ENCODE measurements around the gene SWAP70.

The SWAP70 gene

DNA sequence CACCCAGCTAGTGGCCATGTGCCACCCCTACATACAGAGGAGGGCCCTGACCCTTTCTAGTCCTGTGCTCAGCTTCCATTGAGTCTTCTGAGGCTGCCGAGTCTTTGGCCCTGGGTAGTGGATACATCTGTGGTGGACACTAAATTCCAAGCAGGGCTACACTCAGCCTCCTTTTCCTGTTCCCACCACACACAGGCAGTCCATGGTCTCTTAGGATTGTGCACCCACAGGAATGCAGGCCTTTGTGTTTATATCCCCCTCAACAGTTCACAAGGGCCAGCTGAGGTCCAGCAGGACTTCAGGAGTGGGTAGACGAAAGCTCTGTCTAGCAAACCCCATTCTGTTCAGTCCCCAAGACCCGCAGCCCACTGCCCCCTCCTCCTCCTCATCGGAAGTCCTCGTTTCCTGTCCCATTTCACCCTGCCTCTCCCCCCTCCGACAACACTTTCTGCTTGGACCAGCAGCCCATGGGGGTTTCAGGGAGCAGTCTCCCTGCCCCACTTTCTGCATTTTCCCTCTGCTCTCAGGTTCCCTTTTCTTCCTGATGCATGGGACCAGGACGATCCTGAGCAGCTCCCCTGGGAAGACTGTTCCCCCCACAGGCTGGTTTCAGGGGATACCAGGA, 91.8 kb downstream of the SWAP70 start:
- Histone ChIP-seq H3K27me3 (replicated peaks) (no peaks in the 10 kb centered on the region), H3K36me3 (replicated peaks) (peaks cover under 1% of the 10 kb centered on the region), H3K4me3 (ENCODE audit: low read depth, low read length) (no peak overlapping the region), H3K27ac (peak overlapping the region; percentile 76)
- in situ Hi-C loops (cut with HindIII; ENCODE audit: low pct_ligation_motif_present, low sequenced_read_pairs): no loop called here
- peak; percentile 90 for DNase-seq
- TF ChIP-seq, protein P1, sequence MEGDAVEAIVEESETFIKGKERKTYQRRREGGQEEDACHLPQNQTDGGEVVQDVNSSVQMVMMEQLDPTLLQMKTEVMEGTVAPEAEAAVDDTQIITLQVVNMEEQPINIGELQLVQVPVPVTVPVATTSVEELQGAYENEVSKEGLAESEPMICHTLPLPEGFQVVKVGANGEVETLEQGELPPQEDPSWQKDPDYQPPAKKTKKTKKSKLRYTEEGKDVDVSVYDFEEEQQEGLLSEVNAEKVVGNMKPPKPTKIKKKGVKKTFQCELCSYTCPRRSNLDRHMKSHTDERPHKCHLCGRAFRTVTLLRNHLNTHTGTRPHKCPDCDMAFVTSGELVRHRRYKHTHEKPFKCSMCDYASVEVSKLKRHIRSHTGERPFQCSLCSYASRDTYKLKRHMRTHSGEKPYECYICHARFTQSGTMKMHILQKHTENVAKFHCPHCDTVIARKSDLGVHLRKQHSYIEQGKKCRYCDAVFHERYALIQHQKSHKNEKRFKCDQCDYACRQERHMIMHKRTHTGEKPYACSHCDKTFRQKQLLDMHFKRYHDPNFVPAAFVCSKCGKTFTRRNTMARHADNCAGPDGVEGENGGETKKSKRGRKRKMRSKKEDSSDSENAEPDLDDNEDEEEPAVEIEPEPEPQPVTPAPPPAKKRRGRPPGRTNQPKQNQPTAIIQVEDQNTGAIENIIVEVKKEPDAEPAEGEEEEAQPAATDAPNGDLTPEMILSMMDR (IDR thresholded peaks at IDR 0.05; ENCODE audit: low read depth, low read length, missing control alignments): no peak

DNA sequence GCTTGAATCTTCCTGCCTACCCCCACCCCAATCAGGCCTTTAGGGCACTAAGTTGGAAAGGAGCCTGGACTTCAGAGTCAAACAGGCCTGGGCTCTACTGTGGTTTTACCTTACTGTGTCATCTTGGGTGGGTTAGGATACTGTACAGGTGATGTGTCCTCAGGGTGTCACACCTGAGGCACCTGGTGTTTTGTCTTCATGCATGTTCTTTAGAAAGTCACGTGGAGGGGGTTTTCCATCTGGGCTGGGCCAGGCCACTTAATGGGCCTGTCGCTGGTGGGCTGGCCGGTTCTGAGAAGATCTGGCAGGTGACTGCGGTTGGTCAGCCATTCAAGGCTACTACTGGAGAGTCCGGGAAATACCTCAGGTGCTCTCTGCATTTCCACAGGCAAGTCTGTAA, 92.6 kb downstream of the SWAP70 start:
- peak overlapping the region; percentile 76 for H3K27ac ChIP-seq
- TF ChIP-seq, protein P1 (IDR thresholded peaks at IDR 0.05; ENCODE audit: low read depth, low read length, missing control alignments): no peak
- no peaks in the 10 kb centered on the region for H3K36me3 ChIP-seq (replicated peaks)

DNA sequence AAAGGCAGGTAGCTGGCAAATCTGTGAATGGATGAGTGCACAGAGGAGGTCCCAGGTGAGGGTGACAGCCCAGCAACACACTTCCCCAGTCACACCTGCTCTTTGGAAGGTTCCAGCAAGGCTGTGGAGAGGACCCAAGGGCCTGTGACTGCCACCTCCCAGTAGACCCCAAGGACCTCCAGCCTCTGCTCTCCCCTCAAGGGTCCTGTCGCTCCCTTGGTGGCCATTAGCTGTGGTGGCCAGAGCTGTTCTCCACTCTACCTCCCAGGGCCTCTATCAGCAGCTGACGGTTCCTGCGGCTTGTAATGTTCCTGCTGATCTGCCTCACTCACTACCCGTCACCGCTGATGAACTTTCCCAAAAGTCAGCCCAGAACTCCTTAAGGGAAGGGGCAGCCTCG, 93.0 kb downstream of the SWAP70 start:
- Histone ChIP-seq H3K27me3 (replicated peaks) (no peaks in the 10 kb centered on the region), H3K4me3 (ENCODE audit: low read depth, low read length) (no peak overlapping the region), H3K36me3 (replicated peaks) (no peaks in the 10 kb centered on the region), H3K27ac (no peak overlapping the region)
- DNase-seq: no peak
- TF ChIP-seq, protein P1 (IDR thresholded peaks at IDR 0.05; ENCODE audit: low read depth, low read length, missing control alignments): no peak
- in situ Hi-C loops (cut with HindIII; ENCODE audit: low pct_ligation_motif_present, low sequenced_read_pairs): no loop called here

More for the DNA sequence above, 92.6 kb downstream of the SWAP70 start:
- in situ Hi-C loops (cut with HindIII; ENCODE audit: low pct_ligation_motif_present, low sequenced_read_pairs): no loop called here
- Histone ChIP-seq H3K4me3 (ENCODE audit: low read depth, low read length) (no peak overlapping the region), H3K27me3 (replicated peaks) (no peaks in the 10 kb centered on the region)
- DNase-seq: no peak

DNA sequence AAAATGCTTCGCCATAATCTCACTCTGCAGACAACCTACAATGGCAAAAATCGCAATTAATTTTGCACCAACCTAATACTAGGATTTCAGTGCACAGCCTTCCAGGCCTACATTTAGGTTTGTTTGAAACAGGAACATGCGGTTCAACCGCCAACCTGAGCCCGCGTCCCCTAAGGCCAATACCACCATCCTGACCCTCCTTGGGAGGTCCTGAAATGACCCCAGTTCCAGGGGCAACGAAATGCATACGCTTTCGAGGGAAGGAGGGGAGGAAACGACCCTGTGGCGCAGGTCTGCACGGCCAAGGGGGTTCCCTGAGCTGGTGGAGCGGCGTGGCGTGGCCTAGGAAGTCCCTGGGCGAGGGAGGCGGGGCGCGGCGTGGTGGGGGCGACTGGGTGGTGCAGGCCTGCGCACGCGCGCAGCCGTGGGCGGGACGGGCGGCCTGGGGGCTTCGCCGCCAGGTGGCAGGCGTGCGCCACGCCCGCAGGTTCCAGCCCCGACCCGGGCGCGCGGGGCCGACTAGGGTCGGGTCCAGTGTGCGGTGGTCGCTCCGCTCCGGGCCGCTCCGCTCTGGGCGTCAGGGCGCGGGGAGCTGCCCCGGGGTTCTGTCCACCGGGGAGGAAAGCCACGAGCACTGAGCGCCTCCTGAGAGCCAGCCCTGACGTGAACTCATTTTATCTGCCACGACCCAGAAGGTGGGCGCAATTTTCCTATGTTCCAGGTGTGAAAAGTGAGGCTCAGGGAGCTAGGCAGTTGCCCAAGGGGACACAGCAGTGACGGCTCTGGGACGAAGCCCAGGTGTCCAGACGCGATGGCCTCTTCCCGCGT, 94.1 kb downstream of the SWAP70 start:
- Histone ChIP-seq H3K4me3 (ENCODE audit: low read depth, low read length) (peak overlapping the region; percentile 52), H3K36me3 (replicated peaks) (no peaks in the 10 kb centered on the region), H3K27me3 (replicated peaks) (no peaks in the 10 kb centered on the region), H3K27ac (peak overlapping the region; percentile 94)
- in situ Hi-C loops (cut with HindIII; ENCODE audit: low pct_ligation_motif_present, low sequenced_read_pairs): no loop called here
- TF ChIP-seq, protein P1 (IDR thresholded peaks at IDR 0.05; ENCODE audit: low read depth, low read length, missing control alignments): peak; percentile 44
- DNase-seq: peak; percentile 54

DNA sequence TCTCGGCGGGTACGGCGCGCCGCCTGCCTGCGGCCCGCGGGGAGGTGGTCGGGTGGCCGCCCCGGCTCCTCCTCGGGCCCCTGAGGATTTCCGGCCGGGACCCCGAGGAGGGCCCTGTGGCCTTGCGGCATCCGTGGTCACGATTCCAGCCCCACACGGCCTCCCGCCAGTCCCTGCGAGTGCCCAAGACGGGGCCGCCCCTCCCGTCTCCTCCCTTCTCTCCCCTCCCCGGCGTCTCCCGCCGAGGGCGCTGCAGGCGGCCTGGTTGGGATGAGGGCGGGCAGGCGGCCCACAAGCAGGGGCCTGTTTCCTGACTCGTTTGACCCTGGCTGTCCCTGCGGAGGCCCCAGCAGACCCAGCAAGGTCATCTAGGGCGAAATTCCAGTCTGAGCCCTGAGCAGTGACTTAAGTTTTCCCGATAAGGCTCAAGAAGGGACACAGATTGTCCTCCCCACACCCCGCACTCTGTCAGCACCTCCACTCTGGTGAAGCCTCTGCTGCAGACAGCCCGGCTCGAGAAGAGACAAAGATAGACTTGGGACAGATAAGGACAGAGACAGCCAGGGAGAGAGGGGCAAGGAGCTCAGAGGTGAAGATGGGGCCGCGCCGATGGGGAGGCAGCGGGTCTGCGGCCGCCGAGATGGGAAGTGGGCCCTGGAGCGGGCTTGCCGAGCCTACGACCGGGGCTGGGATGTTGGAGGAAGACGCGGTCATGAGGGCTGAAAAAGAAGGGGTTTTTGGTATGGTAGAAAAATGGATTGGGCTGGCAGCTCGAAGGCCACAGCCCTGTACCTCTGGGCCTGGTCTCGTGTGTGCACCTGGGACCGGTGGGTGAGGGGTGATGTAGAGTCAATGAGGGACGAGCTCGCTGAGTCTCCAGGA, 95.0 kb downstream of the SWAP70 start:
- peak overlapping the region; percentile 52 for H3K4me3 ChIP-seq (ENCODE audit: low read depth, low read length)
- no peaks in the 10 kb centered on the region for H3K36me3 ChIP-seq (replicated peaks)
- TF ChIP-seq, protein P1 (IDR thresholded peaks at IDR 0.05; ENCODE audit: low read depth, low read length, missing control alignments): peak; percentile 54
- in situ Hi-C loops (cut with HindIII; ENCODE audit: low pct_ligation_motif_present, low sequenced_read_pairs): no loop called here
- peak overlapping the region; percentile 94 for H3K27ac ChIP-seq
- H3K27me3 ChIP-seq (replicated peaks): no peaks in the 10 kb centered on the region
- DNase-seq: peak; percentile 64
